CD4-positive, alpha-beta T cell (primary cell): ENCODE results near the gene ATG3. TPM values are rescaled to one million over a fixed set of nuclear protein-coding genes. Genes with fewer than 3 reads are reported as not detected.

Source experiments
- ATAC-seq: fragments of 200-7000 bp; cut with Tn5 transposase; one replicate; pipeline ENCODE4 v1.10.0; 2022; ENCODE audit warnings: mild to moderate bottlenecking; ENCODE audit not compliant: poor library complexity
- CTCF ChIA-PET: fragments of 350-600 bp; sonication (Branson Sonifier 250); formaldehyde crosslinking; loops from one replicate; lab custom pipeline; 2021; ENCODE audit warnings: antibody characterized with exemption, inconsistent platforms; lab: Charles Lee
- POLR2A ChIA-PET: fragments of 350-600 bp; sonication (Branson Sonifier 250); formaldehyde crosslinking; loops from one replicate; lab custom pipeline; 2021; ENCODE audit warnings: antibody characterized with exemption, inconsistent platforms; lab: Charles Lee
- DNase-seq, 14 experiments: peaks; one replicate each; pipeline ENCODE4 v3.0.0-alpha.2; 2013 to 2020; ENCODE audit warnings: mixed read lengths in 2 of 14
- H3K27ac ChIP-seq, 2 donors: one replicate each; pipeline versions ENCODE4 v1.5.1 to v1.7.0; 2013; ENCODE audit warnings: low read length in 2 of 2, low read depth in 1 of 2, mild to moderate bottlenecking in 1 of 2
- H3K27me3 ChIP-seq, 2 experiments: 1 replicate in 1 of 2; 2 replicates in 1 of 2; pipeline versions ENCODE4 v1.6.1 to v1.7.0; 2013; ENCODE audit warnings: low read length in 2 of 2, control low read depth in 1 of 2, mild to moderate bottlenecking in 1 of 2, moderate library complexity in 1 of 2; ENCODE audit not compliant: insufficient read depth in 2 of 2, control insufficient read depth in 1 of 2
- H3K36me3 ChIP-seq: one replicate; pipeline ENCODE4 v1.6.1; 2013; ENCODE audit warnings: low read length, control low read depth; ENCODE audit not compliant: insufficient read depth
- H3K4me1 ChIP-seq: one replicate; pipeline ENCODE4 v1.6.1; 2013; ENCODE audit warnings: low read length, control low read depth; ENCODE audit not compliant: insufficient read depth
- H3K4me3 ChIP-seq: one replicate; pipeline ENCODE4 v1.5.1; 2013; ENCODE audit warnings: mild to moderate bottlenecking, low read length, moderate library complexity
- H3K9me3 ChIP-seq, 2 experiments: 1 replicate in 1 of 2; 2 replicates in 1 of 2; pipeline versions ENCODE4 v1.6.1 to v1.7.0; 2013; ENCODE audit warnings: low read length in 2 of 2, mild to moderate bottlenecking in 2 of 2, control low read depth in 1 of 2, moderate library complexity in 1 of 2; ENCODE audit not compliant: control insufficient read depth in 1 of 2, insufficient read depth in 1 of 2
- H3K27ac Mint-ChIP-seq: one replicate; pipeline ENCODE4 v1.8.0; 2020; ENCODE audit warnings: mixed read lengths
- H3K27me3 Mint-ChIP-seq: one replicate; pipeline ENCODE4 v1.8.0; 2021; ENCODE audit warnings: mixed read lengths
- H3K36me3 Mint-ChIP-seq: one replicate; pipeline ENCODE4 v1.8.0; 2021; ENCODE audit warnings: low read depth, mixed read lengths
- H3K4me1 Mint-ChIP-seq: one replicate; pipeline ENCODE4 v1.8.0; 2021; ENCODE audit warnings: low read depth, mixed read lengths
- H3K4me3 Mint-ChIP-seq: one replicate; pipeline ENCODE4 v1.8.0; 2020; ENCODE audit warnings: mild to moderate bottlenecking, mixed read lengths
- H3K9me3 Mint-ChIP-seq: one replicate; pipeline ENCODE4 v1.8.0; 2020; ENCODE audit warnings: mixed read lengths
- intact Hi-C, 2 experiments: fragments of 100-400 bp; cut with DNase I in 1 of 2; cut with micrococcal nuclease in 1 of 2; formaldehyde crosslinking; loops; one replicate each; pipeline versions ENCODE4 v1.15.1 to v1.9.0; 2023 to 2025; cut with DNase I, micrococcal nuclease
- total RNA-seq, 174 experiments: library from RNA in 2 of 174; stranded (reverse) in 2 of 174; gene quantifications; one replicate each; pipeline ENCODE4 v1.2.3 and lab custom pipeline; 2021 to 2026
- TF ChIP-seq, protein P1 (sequence below): fragments of 200-600 bp; IDR thresholded peaks from one replicate; pipeline ENCODE4 v1.8.0; 2022; ENCODE audit warnings: antibody characterized with exemption, mild to moderate bottlenecking

Gene ATG3
- total RNA-seq, 2 experiments from 2014 or later = 43.3 to 43.8 TPM

DNA sequence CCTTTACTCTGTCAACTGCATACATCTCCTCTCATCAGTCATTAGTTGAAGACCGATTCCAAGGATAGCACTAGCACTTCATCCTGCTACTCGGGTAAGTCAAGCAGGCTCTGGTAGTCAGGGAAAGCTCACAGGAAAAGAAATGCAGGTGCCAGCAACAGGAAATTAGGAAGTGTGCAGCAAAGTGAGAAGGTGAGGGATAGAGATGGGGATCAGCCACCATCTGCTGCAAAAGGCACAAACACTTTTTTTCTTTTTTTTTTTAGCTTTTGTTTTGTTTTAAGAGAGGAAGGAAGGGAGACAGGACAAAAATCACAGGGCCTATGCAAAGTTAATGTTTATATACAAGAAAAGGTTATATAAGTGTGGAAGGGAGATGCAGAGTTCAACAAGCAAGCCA lies 53.5 kb downstream of the ATG3 start:
- no peak for DNase-seq
- Histone ChIP-seq H3K27me3 (no peaks in the 10 kb centered on the region), H3K27ac (no peak overlapping the region), H3K4me1 (no peaks in the 10 kb centered on the region), H3K36me3 (no peaks in the 10 kb centered on the region), H3K4me3 (no peak overlapping the region), H3K9me3 (peaks cover 0 to 5% of the 10 kb centered on the region in 2 experiments)
- Mint-ChIP-seq H3K27ac (no peak overlapping the region), H3K4me3 (no peak overlapping the region), H3K36me3 (no peaks in the 10 kb centered on the region), H3K4me1 (peaks cover 33% of the 10 kb centered on the region), H3K27me3 (no peaks in the 10 kb centered on the region), H3K9me3 (peaks cover 2% of the 10 kb centered on the region)
- CTCF ChIA-PET = interaction anchor here (1.6 kb wide), 1 partner anchor 396 kb away, joined by 3 read pairs; no protein-coding TSS in a partner anchor
- intact Hi-C loops = no loop called here
- POLR2A ChIA-PET = interaction anchor here (1.2 kb wide), 1 partner anchor 8 kb away, joined by 5 read pairs; the partner anchor contains the start of gene BTLA
- ATAC-seq = no peak
- TF ChIP-seq, protein P1, sequence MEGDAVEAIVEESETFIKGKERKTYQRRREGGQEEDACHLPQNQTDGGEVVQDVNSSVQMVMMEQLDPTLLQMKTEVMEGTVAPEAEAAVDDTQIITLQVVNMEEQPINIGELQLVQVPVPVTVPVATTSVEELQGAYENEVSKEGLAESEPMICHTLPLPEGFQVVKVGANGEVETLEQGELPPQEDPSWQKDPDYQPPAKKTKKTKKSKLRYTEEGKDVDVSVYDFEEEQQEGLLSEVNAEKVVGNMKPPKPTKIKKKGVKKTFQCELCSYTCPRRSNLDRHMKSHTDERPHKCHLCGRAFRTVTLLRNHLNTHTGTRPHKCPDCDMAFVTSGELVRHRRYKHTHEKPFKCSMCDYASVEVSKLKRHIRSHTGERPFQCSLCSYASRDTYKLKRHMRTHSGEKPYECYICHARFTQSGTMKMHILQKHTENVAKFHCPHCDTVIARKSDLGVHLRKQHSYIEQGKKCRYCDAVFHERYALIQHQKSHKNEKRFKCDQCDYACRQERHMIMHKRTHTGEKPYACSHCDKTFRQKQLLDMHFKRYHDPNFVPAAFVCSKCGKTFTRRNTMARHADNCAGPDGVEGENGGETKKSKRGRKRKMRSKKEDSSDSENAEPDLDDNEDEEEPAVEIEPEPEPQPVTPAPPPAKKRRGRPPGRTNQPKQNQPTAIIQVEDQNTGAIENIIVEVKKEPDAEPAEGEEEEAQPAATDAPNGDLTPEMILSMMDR = no peak

DNA sequence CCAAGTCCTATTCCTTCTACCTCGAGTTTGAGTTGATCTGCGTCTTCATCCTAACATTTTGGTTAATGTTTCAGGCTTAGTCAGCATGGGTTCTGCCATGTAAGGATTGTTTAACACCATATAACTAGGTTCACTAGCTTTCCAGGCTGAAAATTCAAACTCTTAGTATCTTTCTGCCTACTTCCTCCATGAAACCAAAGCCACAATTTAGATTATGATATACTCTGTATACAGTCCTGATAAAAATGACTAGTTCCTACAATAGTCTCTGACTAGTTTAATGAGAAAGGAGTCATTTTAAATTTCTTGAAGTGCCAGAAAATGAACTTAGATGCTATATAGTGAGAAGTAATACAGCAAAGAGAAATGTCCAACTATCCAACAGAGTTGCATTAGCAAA lies 55.9 kb downstream of the ATG3 start:
- CTCF ChIA-PET = interaction anchor here (0.6 kb wide), 1 partner anchor 23 kb away, joined by 5 read pairs; no protein-coding TSS in a partner anchor
- intact Hi-C loops = no loop called here
- POLR2A ChIA-PET = no interaction called here
- H3K36me3 ChIP-seq = no peaks in the 10 kb centered on the region
- Mint-ChIP-seq H3K27ac (no peak overlapping the region), H3K27me3 (no peaks in the 10 kb centered on the region), H3K4me1 (peaks cover 40% of the 10 kb centered on the region), H3K36me3 (no peaks in the 10 kb centered on the region), H3K9me3 (no peaks in the 10 kb centered on the region), H3K4me3 (no peak overlapping the region)
- DNase-seq = no peak
- no peak overlapping the region for H3K4me3 ChIP-seq
- H3K27ac ChIP-seq = no peak overlapping the region
- TF ChIP-seq, protein P1 = no peak
- H3K4me1 ChIP-seq = no peaks in the 10 kb centered on the region
- ATAC-seq = no peak
- no peaks in the 10 kb centered on the region for H3K27me3 ChIP-seq
- H3K9me3 ChIP-seq = no peaks in the 10 kb centered on the region

DNA sequence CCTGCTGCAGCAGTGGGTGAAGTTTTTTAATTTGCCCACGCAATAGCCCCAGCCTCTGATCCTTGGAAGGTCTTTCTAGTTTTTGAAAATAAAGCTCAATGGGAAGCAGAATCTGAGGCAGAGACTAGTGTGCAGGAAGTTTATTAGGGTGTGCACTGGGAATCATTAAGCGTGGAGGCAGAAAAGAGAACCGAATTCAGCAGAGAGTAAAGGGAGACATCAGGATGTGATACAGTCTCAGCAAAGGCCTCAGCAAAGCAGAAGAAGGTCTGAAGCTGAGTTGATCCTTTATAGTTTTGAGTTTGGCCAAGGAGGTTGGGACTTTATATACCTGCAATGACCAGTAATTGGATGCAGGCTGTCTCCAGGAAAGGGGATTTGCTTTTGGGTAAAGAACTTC lies 57.6 kb downstream of the ATG3 start:
- H3K4me1 Mint-ChIP-seq = peaks cover 55% of the 10 kb centered on the region
- TF ChIP-seq, protein P1 = no peak
- no peak overlapping the region for H3K4me3 Mint-ChIP-seq
- H3K27ac Mint-ChIP-seq = no peak overlapping the region
- CTCF ChIA-PET = no interaction called here
- no peaks in the 10 kb centered on the region for H3K27me3 Mint-ChIP-seq
- H3K27me3 ChIP-seq = no peaks in the 10 kb centered on the region
- H3K9me3 ChIP-seq = no peaks in the 10 kb centered on the region
- no peaks in the 10 kb centered on the region for H3K36me3 ChIP-seq
- ATAC-seq (no peak), DNase-seq (no peak)
- peaks cover 5% of the 10 kb centered on the region for H3K36me3 Mint-ChIP-seq
- no peak overlapping the region for H3K4me3 ChIP-seq
- H3K27ac ChIP-seq = no peak overlapping the region
- intact Hi-C loops = no loop called here
- H3K9me3 Mint-ChIP-seq = no peaks in the 10 kb centered on the region
- H3K4me1 ChIP-seq = no peaks in the 10 kb centered on the region
- POLR2A ChIA-PET = interaction anchor here (1.2 kb wide), 1 partner anchor 41 kb away, joined by 3 read pairs; no protein-coding TSS in a partner anchor
